HG03280 (cell line): ENCODE data around the gene RIPPLY1.
"Not testable (repeated sequence)": the region's sequence is repeated elsewhere in the genome, so short reads cannot be mapped to it uniquely, and the experiment has no call there.

Experiments used
- ATAC-seq: cut with Tn5 transposase; IDR thresholded peaks from one replicate; pipeline ENCODE4 v1.9.1; 2021; ENCODE audit warnings: mild to moderate bottlenecking, moderate library complexity; ENCODE audit not compliant: unreplicated experiment

The RIPPLY1 gene

GRCh38 chrX:106912864-106913263 lies 9.7 kb upstream of the RIPPLY1 start:
- ATAC-seq = no peak

GRCh38 chrX:106906361-106906760 lies 3.2 kb upstream of the RIPPLY1 start:
- ATAC-seq = no peak

- ATAC-seq = no peak
Measured at GRCh38 chrX:106905064-106905708, 2.0 kb upstream of the RIPPLY1 start.

- no peak for ATAC-seq
Measured at GRCh38 chrX:106903856-106904528, 851 bp upstream of the RIPPLY1 start.

- ATAC-seq = no peak
Measured at GRCh38 chrX:106902684-106903083, 457 bp downstream of the RIPPLY1 start.

GRCh38 chrX:106901781-106902219 lies 1.3 kb downstream of the RIPPLY1 start:
- no peak for ATAC-seq

GRCh38 chrX:106901341-106901740 lies 1.8 kb downstream of the RIPPLY1 start:
- ATAC-seq = no peak

GRCh38 chrX:106899841-106900240 lies 3.3 kb downstream of the RIPPLY1 start:
- no peak for ATAC-seq

GRCh38 chrX:106899276-106899675 lies 3.9 kb downstream of the RIPPLY1 start:
- ATAC-seq = no peak

GRCh38 chrX:106898462-106898861 lies 4.7 kb downstream of the RIPPLY1 start:
- no peak for ATAC-seq

GRCh38 chrX:106897259-106897658 lies 5.9 kb downstream of the RIPPLY1 start:
- ATAC-seq = no peak

GRCh38 chrX:106894978-106895452 lies 8.1 kb downstream of the RIPPLY1 start:
- ATAC-seq = no peak

GRCh38 chrX:106894392-106894909 lies 8.7 kb downstream of the RIPPLY1 start:
- ATAC-seq = peak; percentile 87

GRCh38 chrX:106891762-106892460 lies 11.2 kb downstream of the RIPPLY1 start:
- ATAC-seq = no peak

- ATAC-seq = no peak
Measured at GRCh38 chrX:106889468-106889867, 13.7 kb downstream of the RIPPLY1 start.

GRCh38 chrX:106875151-106875550 lies 28.0 kb downstream of the RIPPLY1 start:
- no peak for ATAC-seq

- ATAC-seq = no peak
Measured at GRCh38 chrX:106874075-106874474, 29.1 kb downstream of the RIPPLY1 start.

GRCh38 chrX:106872796-106873195 lies 30.3 kb downstream of the RIPPLY1 start:
- not testable (repeated sequence) for ATAC-seq

GRCh38 chrX:106863697-106864096 lies 39.4 kb downstream of the RIPPLY1 start:
- ATAC-seq = no peak

GRCh38 chrX:106862972-106863688 lies 40.0 kb downstream of the RIPPLY1 start:
- ATAC-seq = no peak
